ENCODE results near the gene BLOC1S5. TPM values are rescaled to one million over a fixed set of nuclear protein-coding genes. Genes with fewer than 3 reads are reported as not detected.

Gene BLOC1S5
- total RNA-seq, 2 donors from 2014 or later, result 14.4 to 17.6 TPM

GRCh38 chr6:8108031-8108660, 44.0 kb upstream of the BLOC1S5 start:
- Histone ChIP-seq H3K9ac (ENCODE audit: extremely low read depth, low read length, poor library complexity, severe bottlenecking) (no peak overlapping the region), H3K36me3 (ENCODE audit: control insufficient read depth, insufficient read depth, low read length) (no peaks in the 10 kb centered on the region), H3K4me1 (ENCODE audit: control insufficient read depth, insufficient read depth, low read length) (no peaks in the 10 kb centered on the region), H3K27me3 (ENCODE audit: control insufficient read depth, insufficient read depth, low read length, poor library complexity, severe bottlenecking) (peaks cover 7% of the 10 kb centered on the region), H3K27ac (ENCODE audit: low read depth, low read length) (no peak overlapping the region), H3K4me3 (ENCODE audit: low read length) (no peak overlapping the region), H3K9me3 (ENCODE audit: control insufficient read depth, low read length) (no peaks in the 10 kb centered on the region)
- Mint-ChIP-seq H3K4me1 (no peaks in the 10 kb centered on the region), H3K36me3 (ENCODE audit: low read depth) (no peaks in the 10 kb centered on the region), H3K4me3 (no peak overlapping the region), H3K9me3 (no peaks in the 10 kb centered on the region), H3K27ac (no peak overlapping the region), H3K27me3 (ENCODE audit: insufficient read depth) (peaks cover 14% of the 10 kb centered on the region)
- TF ChIP-seq CTCF (conservative IDR thresholded peaks at IDR 0.05), result no peak
- WGBS, 2 experiments (ENCODE audit: insufficient coverage in 1 of 2, insufficient read length in 1 of 2), result 90 to 92% methylated on average over 3 to 4 of the region's 4 CpGs
- DNase-seq, result no peak

- H3K36me3 Mint-ChIP-seq (ENCODE audit: low read depth), result no peaks in the 10 kb centered on the region
These were observed 41.6 kb upstream of the BLOC1S5 start for GRCh38 chr6:8105791-8106190.

GRCh38 chr6:8103726-8104125, 39.5 kb upstream of the BLOC1S5 start:
- Mint-ChIP-seq H3K27me3 (ENCODE audit: insufficient read depth) (peaks cover 9% of the 10 kb centered on the region), H3K36me3 (ENCODE audit: low read depth) (peaks cover 9% of the 10 kb centered on the region), H3K9me3 (peaks cover 2% of the 10 kb centered on the region), H3K4me3 (no peak overlapping the region), H3K4me1 (peaks cover 9% of the 10 kb centered on the region), H3K27ac (no peak overlapping the region)
- DNase-seq, result no peak
- Histone ChIP-seq H3K27me3 (ENCODE audit: control insufficient read depth, insufficient read depth, low read length, poor library complexity, severe bottlenecking) (peaks cover 7% of the 10 kb centered on the region), H3K9me3 (ENCODE audit: control insufficient read depth, low read length) (peaks cover 7% of the 10 kb centered on the region), H3K9ac (ENCODE audit: extremely low read depth, low read length, poor library complexity, severe bottlenecking) (no peak overlapping the region), H3K4me3 (ENCODE audit: low read length) (no peak overlapping the region), H3K27ac (ENCODE audit: low read depth, low read length) (no peak overlapping the region), H3K36me3 (ENCODE audit: control insufficient read depth, insufficient read depth, low read length) (peaks cover 4% of the 10 kb centered on the region), H3K4me1 (ENCODE audit: control insufficient read depth, insufficient read depth, low read length) (no peaks in the 10 kb centered on the region)
- no peak for TF ChIP-seq CTCF (conservative IDR thresholded peaks at IDR 0.05)

More at GRCh38 chr6:8105791-8106190, 41.6 kb upstream of the BLOC1S5 start:
- DNase-seq, result no peak
- Histone ChIP-seq H3K9ac (ENCODE audit: extremely low read depth, low read length, poor library complexity, severe bottlenecking) (no peak overlapping the region), H3K27ac (ENCODE audit: low read depth, low read length) (no peak overlapping the region), H3K4me1 (ENCODE audit: control insufficient read depth, insufficient read depth, low read length) (no peaks in the 10 kb centered on the region), H3K9me3 (ENCODE audit: control insufficient read depth, low read length) (no peaks in the 10 kb centered on the region), H3K27me3 (ENCODE audit: control insufficient read depth, insufficient read depth, low read length, poor library complexity, severe bottlenecking) (peaks cover 7% of the 10 kb centered on the region), H3K36me3 (ENCODE audit: control insufficient read depth, insufficient read depth, low read length) (no peaks in the 10 kb centered on the region), H3K4me3 (ENCODE audit: low read length) (no peak overlapping the region)
- peaks cover 12% of the 10 kb centered on the region for H3K27me3 Mint-ChIP-seq (ENCODE audit: insufficient read depth)
- no peak for TF ChIP-seq CTCF (conservative IDR thresholded peaks at IDR 0.05)
- H3K4me3 Mint-ChIP-seq, result no peak overlapping the region
- H3K9me3 Mint-ChIP-seq, result no peaks in the 10 kb centered on the region
- H3K27ac Mint-ChIP-seq, result no peak overlapping the region
- peaks cover 4% of the 10 kb centered on the region for H3K4me1 Mint-ChIP-seq

Data from endodermal cell (in vitro differentiated cells).